GM10847 (cell line): ENCODE data around the gene CCDC85C.

ENCODE experiments used
- POLR2A ChIP-seq: IDR thresholded peaks from 2 replicates; pipeline ENCODE4 v1.6.1; 2011; ENCODE audit not compliant: insufficient read length; ENCODE audit errors: extremely low read depth

CCDC85C gene

DNA sequence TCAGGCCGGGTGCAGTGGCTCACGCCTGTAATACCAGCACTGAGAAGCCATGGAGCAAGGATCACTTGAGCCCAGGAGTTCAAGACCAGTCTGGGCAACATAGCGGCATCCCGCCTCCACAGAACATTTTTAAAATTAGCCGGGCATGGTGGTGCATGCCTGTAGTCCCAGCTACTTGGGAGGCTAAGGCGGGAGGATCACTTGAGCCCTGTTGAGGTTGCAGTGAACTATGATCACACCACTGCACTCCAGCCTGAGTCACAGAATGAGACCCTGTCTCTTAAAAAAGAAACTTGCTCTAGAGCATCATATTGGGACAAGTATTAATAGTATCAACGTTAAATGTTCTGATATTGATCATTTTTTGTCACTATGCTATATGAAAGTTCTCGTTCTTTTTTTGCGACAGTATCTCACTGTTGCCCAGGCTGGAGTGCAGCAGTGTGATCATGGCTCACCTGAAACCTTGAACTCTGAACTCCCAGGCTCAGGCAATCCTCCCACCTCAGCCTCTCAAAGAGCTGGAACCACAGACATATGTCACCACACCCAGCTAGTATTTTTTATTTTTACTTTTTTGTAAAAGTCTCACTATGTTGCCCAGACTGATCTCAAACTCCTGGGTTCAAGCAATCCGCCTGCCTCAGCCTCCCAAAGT is 47.7 kb downstream of the CCDC85C start:
- TF ChIP-seq POLR2A = no peak

DNA sequence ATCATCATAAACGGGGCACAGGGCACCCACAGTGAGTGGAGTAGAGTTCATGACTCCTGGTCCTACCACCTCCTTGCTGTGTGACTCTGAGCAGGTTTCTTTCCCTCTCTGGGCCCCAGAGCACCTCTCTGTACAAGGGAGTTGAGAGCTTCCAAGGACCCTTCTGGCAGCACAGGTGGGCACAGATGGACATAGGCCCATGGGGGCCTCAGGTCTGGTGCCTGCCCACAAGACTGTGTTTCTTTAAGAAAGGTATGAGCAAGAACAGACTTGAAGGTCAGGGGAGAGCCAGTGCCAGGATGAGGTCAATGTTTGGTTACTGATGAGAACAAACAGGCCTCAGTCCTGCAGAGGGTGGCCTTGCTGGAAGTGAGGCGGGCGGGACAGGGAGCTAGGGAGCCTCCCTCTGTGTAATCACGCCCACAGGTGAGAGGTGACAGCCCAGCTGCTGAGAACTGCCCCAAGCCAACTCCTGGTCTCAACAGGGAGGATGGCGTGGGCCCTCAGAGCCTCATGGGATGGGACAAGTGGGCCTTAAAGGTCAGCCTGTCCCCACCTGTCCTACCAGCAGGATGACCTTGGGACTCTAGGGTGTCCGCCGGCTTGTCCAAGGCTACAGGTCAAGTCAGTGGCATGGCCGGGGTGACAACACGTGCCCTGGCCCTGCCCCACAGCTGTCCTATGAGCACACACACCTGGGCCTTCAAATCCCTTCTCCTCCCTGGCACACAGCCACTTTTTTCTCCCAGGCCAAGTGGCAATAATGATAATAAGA is 49.1 kb downstream of the CCDC85C start:
- TF ChIP-seq POLR2A = no peak

DNA sequence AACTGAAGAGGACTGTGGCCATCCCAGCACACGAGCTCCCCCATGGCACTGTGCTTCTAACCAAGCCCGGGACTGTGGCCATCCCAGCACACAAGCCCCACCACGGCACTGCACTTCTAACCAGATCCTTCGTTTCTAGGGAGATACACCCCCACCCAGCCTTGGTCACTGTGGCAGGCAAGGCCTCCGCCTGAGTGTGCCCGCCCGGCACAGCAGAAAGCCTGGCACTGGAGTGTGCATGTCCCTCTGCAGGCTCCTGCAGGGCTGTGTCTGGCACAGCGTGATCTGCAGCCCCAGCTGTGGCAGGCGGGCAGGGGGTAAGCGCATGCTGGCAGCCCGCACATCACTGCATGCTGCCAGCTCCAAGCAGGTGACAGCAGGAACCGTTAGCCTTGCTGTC is 49.8 kb downstream of the CCDC85C start:
- TF ChIP-seq POLR2A = no peak

DNA sequence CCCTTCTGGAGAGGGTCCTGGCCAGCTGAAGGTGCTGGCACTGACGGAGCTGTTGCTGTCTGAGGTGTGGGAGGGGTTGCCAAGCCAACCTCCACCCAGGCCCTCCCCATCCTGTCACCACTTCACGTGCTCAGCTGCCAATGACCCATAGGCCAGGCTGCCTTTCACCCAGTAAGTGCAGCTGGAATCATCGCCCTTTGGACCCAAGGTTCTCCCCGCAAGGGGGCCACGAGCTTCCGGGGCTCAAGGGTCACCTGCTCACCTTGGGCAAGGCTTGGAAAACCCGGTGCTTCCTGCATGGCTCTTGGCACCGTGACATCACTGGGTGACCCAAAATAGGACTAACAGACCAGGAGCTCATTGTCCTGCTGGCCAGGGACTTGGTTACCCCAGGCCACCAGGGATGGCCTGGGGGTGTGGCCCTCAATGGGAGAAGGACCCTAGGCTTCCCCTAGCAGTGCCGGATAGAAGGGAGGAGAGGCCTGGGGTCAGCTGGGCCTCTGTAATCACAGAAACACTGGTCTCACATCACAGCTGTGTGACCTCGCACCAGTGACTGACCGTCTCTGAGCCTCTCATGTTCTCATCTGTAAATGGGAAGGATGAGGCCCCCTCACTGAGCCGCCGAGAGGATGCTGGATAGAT is 51.3 kb downstream of the CCDC85C start:
- TF ChIP-seq POLR2A = no peak

DNA sequence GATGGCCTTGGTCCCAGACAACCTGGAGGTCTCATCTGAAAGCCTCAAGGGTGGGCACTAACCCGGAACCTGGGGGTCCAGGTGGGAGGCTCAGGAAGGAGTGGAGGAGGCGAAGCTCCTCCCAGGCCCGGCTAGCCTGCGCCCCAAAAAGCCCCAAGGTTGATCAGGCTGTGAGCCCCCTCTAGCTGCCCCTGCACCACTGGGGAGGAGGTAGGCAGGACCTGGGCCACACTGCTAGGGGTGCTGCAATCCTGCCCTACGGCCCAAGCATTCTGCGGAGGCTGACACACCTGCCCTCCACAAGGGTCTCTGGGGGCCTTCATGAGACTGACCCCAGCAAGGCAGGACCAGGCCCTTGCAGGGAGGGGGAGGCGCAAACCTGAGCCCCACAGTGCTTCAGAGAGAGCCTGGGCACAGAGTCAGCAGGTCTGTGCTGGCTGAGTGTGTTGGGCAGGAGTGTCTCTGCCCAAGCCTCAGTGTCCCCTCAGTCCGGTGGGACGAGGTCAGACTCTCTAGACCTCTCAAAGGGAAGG is 51.9 kb downstream of the CCDC85C start:
- no peak for TF ChIP-seq POLR2A

DNA sequence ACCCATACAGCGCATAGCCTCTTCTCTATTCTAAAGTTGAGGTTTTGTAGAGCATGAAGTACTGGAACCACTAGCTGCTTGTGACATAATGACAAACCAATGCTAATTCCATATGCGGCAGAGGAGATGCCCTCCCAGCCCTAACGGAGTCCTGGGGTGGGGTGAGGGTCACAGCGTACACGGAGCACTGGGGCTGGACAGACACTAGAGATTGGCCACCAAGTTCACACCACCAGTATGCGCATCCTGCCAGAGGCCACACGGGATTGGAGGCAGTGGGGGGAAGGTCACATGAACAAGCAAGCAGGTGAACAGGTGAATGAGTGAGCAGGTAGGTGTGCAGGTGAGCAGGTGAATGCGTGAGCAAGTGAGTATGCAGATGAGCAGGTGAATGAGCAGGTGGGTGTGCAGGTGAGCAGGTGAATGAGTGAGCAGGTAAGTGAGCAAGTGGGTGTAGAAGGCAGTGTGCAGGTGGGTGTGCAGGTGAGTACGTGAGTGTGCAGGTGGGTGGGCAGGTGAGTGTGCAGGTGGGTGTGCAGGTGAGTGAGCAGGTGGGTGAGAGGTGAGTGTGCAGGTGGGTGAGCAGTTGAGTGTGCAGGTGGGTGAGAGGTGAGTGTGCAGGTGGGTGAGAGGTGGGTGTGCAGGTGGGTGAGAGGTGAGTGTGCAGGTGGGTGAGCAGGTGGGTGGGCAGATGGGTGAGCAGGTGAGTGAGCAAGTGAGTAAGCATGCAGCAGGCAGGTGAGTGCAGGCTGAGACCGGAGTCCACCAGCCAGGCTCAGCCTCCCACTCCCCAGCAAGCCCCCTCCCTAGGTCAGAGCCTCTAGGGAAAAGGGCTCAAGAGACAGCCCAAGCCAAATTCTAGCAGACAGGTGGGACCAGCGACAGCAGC is 52.7 kb downstream of the CCDC85C start:
- TF ChIP-seq POLR2A = no peak

DNA sequence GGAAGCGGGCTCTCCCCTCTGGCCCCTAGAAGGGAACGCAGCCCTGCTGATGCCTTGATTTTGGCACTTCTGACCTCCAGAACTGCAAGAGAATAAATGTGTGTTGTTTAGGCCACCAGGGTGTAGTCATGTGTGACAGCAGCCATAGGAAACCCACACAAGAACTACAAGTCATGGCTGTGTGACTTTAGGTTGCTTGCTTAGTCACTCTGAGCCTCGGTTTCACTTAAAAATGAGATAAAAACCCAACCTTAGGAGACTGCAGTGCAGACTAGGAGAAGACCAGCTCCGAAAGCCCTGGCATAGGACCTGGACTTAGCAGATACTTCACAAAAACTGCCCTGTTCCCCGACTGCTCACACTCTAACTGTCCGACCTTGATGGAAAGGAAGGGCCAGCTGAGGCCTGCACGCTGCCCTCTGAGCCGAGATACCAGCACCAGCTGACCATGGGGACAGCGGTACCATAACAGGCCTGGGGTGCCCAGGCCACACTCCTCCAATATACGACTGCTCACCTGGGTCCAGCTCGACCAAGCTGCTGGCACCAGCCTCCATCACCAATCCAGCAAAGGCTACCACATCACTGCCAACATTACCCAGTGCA is 53.5 kb downstream of the CCDC85C start:
- no peak for TF ChIP-seq POLR2A

DNA sequence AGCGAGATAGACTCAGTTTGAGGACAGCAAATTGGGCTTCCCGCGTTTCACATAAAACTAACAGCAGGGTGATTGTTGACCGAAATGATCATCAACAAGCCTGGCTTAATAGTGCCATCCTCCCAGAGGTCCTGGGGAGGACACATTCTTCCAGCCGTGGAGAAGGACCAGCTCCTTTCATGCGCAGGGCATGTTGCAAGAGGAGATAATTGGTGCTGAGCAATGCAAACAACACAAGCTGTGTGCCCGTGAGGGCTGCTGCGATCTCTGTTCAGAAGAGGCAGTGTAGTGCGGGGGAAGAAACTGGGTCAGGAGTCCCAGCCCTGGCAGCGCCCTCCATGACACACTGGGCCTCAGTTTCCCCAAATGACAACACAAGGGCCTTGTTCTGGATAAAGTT is 54.3 kb downstream of the CCDC85C start:
- TF ChIP-seq POLR2A = no peak

DNA sequence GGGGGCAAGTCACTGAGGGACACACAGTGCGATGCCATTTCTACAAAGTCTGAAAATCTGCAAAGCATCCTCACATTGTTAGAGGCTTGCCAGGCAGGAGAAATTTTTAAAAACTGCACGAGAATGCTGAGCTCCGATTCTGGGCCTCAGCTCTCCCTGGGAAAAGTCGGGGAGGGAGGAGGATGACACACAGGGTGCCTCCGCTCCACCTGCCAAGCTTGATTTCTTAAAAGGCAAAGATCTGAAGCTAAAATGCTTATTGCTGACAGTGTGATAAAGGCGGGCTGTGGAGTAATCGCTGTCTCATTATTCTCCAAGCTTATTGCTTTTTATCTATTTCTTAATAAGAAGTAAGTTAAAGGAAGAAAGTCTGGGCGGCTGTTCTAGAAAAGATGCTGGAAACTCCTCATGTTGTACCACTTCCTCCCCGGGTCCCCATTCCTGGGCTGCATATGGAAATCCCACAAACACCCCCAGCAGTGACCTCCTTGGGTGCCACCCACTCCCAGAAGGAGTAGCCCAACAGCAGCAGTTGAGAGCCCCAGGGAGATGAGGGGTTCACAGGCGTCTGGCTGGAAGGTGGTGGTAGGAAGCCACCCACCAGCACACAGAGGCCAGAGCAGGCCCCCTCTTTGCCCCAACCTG is 55.0 kb downstream of the CCDC85C start:
- TF ChIP-seq POLR2A = no peak

DNA sequence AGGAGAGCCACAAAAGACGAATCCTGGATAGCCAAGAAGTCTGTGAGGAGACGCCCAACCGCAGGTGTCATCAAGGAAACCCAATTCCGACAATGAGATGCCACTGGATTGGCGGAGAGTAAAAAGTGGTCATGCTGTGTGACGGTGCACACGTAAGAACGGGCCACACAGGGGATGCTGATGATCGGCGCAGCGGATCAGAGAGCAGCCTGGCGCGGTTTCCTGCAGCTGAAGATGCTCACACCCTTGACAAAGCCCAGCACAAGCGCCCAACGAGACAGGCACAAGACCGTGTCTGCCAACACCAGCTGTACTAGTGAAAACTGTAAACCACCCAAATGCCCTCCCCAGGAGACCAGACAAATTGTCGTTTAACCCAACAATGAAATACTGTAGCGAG is 55.8 kb downstream of the CCDC85C start:
- TF ChIP-seq POLR2A = no peak

DNA sequence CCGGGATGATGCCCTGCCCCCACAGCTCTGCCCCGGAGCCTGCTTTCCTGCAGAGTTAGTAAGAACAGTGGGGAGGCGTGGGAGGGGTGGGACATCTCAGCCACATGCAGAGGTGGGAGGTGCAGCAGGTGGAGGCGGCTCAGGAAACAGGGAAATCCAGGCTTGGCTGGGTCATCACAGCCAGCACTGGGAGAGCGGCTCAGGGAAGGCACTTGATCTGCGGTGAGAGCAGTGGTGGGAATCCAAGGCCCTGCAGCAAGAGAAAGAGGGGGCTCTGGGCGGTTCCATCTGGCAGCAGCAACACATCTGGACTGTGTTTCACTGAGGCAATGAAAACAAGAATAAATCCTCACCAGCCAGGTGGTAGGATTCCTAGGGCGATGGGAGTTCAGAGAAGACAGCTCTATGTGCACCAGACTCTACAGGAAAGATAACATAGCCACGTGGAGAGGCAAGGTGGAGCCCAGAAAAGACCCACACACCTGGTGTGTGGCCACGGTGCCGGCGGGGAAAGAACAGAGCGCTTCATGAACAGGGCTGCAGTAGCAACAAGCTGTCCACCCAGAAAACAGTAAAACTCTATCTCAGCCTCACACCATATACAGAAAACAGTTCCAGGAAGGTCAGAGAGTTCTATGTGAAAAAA is 57.6 kb downstream of the CCDC85C start:
- TF ChIP-seq POLR2A = no peak

DNA sequence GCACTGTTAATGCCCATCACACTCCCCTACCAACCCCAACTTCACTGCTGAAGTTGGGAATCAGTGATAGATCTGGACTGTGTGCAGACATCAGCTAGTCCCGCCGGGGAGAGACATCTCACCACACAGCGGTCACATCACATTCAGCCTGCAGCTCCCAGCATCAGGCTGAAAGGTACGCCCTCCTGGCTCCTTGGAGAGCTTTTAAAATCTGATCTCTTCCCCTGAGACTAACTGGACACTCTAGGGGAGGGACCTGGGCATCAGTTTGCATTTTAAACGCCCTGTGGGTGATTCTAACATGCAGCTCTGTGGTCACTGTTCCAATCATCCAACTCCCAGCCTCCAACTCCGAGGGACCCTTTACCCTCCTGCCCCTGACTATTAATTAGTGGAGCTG is 58.4 kb downstream of the CCDC85C start:
- no peak for TF ChIP-seq POLR2A

DNA sequence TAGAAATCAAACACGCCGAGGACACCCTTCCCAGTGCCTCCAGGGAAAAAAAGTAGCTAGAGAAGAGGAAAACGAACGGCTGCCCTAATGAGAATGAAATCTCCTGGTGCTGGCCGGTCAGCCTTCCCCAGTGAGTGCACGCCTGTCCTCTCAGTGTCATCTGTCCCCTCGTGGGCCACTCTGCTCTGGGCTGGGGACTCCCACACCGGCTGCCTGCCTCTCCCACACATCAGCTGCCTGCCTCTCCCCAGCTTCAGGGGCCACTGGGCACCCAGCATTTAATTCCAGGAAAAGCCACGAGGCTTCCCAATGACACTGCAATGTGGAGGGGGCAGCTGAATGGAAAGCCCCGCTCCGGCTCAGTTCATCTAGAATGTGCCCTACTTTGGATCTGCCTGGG is 59.0 kb downstream of the CCDC85C start:
- TF ChIP-seq POLR2A = no peak

DNA sequence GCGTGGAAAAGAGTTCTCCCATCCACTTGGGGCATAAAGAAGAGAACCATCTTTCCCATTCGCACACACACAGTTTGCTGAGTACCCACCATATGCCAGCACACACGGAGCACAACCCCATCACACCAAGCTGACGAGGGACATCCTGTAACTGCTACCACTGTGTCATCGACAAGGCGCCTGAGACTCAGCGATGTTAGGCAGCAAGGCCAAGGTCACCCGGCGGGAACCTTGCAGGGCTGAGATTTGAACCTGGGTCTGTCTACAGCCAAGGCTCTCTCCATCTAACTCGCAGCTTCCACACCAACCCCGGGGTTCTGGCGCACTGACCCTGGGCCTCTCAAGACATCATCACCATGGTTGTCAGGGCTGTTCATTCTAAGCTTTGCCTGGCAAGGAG is 60.0 kb downstream of the CCDC85C start:
- TF ChIP-seq POLR2A = no peak
